SJSA1 (cell line): Measurements from ENCODE around the gene GBF1. TPM values are rescaled to one million over a fixed set of nuclear protein-coding genes. Genes with fewer than 3 reads are reported as not detected.

Experiments used
- DNase-seq, 2 experiments: peaks; one replicate each; pipeline ENCODE4 v3.0.0-alpha.2; 2015 to 2020; ENCODE audit warnings: low spot score in 2 of 2, low read depth in 1 of 2
- H3K27ac ChIP-seq: fragments of 250-450 bp; sonication (Bioruptor Pico); 2 replicates; pipeline ENCODE4 v1.5.1; 2020; ENCODE audit warnings: mild to moderate bottlenecking, moderate library complexity
- H3K27me3 ChIP-seq: fragments of 250-450 bp; sonication (Bioruptor Pico); replicated peaks from 2 replicates; pipeline ENCODE4 v1.5.1; 2020; ENCODE audit warnings: mild to moderate bottlenecking, moderate library complexity
- H3K36me3 ChIP-seq: fragments of 250-450 bp; sonication (Bioruptor Pico); 2 replicates; pipeline ENCODE4 v1.5.1; 2020; ENCODE audit warnings: mild to moderate bottlenecking
- H3K4me1 ChIP-seq: fragments of 250-450 bp; sonication (Bioruptor Pico); replicated peaks from 2 replicates; pipeline ENCODE4 v1.6.1; 2021; ENCODE audit warnings: mild to moderate bottlenecking
- H3K4me3 ChIP-seq: fragments of 250-450 bp; sonication (Bioruptor Pico); 2 replicates; pipeline ENCODE4 v1.5.1; 2020; ENCODE audit warnings: mild to moderate bottlenecking
- H3K9me3 ChIP-seq: fragments of 250-450 bp; sonication (Bioruptor Pico); replicated peaks from 2 replicates; pipeline ENCODE4 v1.5.1; 2020; ENCODE audit warnings: mild to moderate bottlenecking
- total RNA-seq: library from RNA; depleted of rRNA; stranded (reverse); fragments of >200 nt; shearing (Covaris generic); gene quantifications from 2 replicates; pipeline ENCODE4 v1.2.3, GENCODE V29; 2014

The GBF1 gene
- total RNA-seq, 1 experiment from 2014 or later: 36.3 TPM

DNA sequence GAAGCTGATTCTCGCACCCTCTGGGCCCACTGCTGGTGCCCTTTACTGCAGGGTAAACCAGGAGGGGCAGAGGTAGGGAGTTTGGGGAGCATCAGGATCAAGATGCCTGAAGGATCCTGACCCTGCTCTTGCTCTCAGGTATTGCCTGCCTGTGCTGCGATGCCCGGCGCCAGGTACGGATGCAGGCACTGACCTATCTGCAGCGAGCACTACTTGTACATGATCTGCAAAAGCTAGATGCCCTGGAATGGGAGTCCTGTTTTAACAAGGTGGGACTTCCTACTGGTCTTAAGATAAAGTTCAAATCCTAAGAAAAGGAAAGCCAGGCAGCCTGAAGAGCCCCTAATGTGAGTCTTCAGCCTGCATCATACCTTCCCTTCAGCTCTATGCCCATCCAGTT is 134.1 kb downstream of the GBF1 start:
- DNase-seq: no peak
- Histone ChIP-seq H3K9me3 (no peaks in the 10 kb centered on the region), H3K4me3 (no peak overlapping the region), H3K27me3 (no peaks in the 10 kb centered on the region), H3K36me3 (peaks cover 67% of the 10 kb centered on the region), H3K4me1 (no peaks in the 10 kb centered on the region), H3K27ac (no peak overlapping the region)

DNA sequence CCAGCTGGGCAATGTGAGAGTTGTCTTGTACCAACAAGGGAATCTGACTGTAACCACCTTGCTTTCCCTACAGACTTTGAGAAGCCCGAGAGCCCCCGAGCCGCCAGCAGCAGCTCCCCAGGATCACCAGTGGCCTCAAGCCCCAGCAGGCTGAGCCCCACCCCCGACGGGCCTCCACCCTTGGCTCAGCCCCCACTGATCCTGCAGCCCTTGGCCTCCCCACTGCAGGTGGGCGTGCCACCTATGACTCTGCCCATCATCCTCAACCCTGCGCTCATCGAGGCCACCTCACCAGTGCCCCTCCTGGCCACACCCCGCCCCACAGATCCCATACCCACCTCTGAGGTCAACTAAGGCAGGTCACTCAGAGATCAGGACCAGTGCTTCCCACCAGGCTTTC is 136.7 kb downstream of the GBF1 start:
- H3K27me3 ChIP-seq: no peaks in the 10 kb centered on the region
- H3K4me1 ChIP-seq: no peaks in the 10 kb centered on the region
- no peak for DNase-seq
- H3K9me3 ChIP-seq: no peaks in the 10 kb centered on the region
- H3K27ac ChIP-seq: no peak overlapping the region
- no peak overlapping the region for H3K4me3 ChIP-seq
- peaks cover 46% of the 10 kb centered on the region for H3K36me3 ChIP-seq

GRCh38 chr10:102382871-102383270 is 137.5 kb downstream of the GBF1 start:
- Histone ChIP-seq H3K36me3 (peaks cover 40% of the 10 kb centered on the region), H3K4me3 (no peak overlapping the region), H3K27me3 (no peaks in the 10 kb centered on the region), H3K27ac (no peak overlapping the region), H3K9me3 (no peaks in the 10 kb centered on the region), H3K4me1 (no peaks in the 10 kb centered on the region)
- no peak for DNase-seq

DNA sequence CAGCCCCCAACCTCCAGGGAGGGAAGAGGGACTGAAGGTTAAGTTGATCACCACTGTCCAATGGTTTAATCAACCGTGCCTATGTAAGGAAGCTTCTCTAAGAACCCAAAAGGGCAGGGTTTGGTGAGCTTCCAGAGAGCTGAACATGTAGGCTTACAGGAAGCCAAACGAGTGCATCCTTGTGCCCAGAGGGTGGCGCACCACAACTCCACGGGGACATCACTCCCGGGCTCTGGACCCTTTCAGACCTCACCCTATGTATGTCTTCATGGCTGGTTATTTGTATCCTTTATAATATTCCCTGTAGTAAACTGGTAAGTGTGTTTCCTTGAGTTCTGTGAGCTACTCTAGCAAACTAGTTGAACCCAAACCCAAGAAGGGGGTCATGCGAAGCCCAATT is 138.7 kb downstream of the GBF1 start:
- H3K36me3 ChIP-seq: peaks cover 30% of the 10 kb centered on the region
- no peak for DNase-seq

DNA sequence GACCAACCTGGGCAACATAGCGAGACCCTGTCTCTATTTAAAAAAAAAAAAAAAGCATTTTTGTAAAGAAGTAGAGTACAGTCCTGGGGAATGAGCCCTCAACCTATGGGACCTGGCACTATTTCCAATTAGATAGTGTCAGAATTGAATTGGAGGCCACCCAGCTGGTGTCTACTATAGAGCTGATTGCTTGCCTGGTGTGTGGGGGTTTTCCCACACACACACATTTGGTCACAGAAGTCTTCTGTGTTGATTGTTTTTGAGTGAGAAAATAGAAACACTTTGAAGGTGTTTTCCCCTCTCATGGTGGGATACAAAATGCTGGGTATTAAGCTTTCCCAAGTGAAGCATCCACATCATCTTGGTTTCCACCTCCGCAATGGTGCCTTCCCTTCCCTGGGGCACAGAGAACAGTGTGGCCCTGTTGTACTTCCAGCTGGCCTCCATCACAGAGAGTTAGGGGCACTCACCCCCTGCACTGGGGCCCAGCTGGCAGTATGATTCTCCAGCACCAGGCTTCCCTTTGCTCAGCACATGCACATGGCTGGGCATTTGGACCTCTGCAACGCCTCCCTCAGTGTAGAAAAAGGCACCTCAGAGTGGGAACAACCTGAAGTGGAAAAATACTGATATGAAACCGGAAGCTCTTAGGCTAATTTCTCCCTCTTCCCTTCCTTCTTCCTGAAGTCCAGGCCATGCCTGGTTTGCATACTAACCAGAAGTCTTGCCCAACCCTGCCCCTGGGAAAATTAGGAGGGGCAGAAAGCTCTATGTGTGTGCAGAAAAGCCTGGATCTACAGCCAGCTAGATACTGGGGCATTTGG is 139.5 kb downstream of the GBF1 start:
- no peak overlapping the region for H3K4me3 ChIP-seq
- H3K27ac ChIP-seq: no peak overlapping the region
- no peaks in the 10 kb centered on the region for H3K27me3 ChIP-seq
- H3K36me3 ChIP-seq: peaks cover 23% of the 10 kb centered on the region
- no peak for DNase-seq
- no peaks in the 10 kb centered on the region for H3K9me3 ChIP-seq
- H3K4me1 ChIP-seq: no peaks in the 10 kb centered on the region

More for the DNA sequence above, 138.7 kb downstream of the GBF1 start:
- H3K27me3 ChIP-seq: no peaks in the 10 kb centered on the region
- no peak overlapping the region for H3K4me3 ChIP-seq
- H3K27ac ChIP-seq: no peak overlapping the region
- no peaks in the 10 kb centered on the region for H3K4me1 ChIP-seq
- no peaks in the 10 kb centered on the region for H3K9me3 ChIP-seq

DNA sequence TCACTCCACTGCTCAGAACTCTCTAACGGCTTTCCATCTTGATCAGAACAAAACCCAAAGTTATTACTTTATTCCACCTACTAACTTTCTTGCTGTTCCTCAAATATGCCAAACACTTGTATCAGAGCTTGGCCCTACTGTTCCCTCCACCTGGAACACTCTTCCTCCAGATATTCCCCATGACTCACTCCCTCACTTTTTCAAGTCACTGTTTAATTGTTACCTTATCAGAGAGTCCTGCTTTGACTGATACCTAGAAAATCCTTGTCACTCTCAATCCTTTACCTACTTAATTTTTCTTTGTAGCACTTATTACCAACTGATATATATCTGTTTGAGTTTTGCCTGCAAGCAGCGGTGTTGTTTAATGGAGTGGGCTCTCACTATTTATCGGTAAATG is 144.6 kb downstream of the GBF1 start:
- no peak overlapping the region for H3K27ac ChIP-seq
- no peak for DNase-seq

GRCh38 chr10:102392306-102392705 is 147.0 kb downstream of the GBF1 start:
- peaks cover 8% of the 10 kb centered on the region for H3K36me3 ChIP-seq
- peaks cover 23% of the 10 kb centered on the region for H3K4me1 ChIP-seq
- H3K27ac ChIP-seq: no peak overlapping the region
- H3K4me3 ChIP-seq: no peak overlapping the region
- H3K9me3 ChIP-seq: no peaks in the 10 kb centered on the region
- DNase-seq: no peak
- H3K27me3 ChIP-seq: no peaks in the 10 kb centered on the region; the same call in 1 of the 2 replicates

More for the DNA sequence above, 144.6 kb downstream of the GBF1 start:
- Histone ChIP-seq H3K27me3 (no peaks in the 10 kb centered on the region), H3K4me1 (peaks cover 9% of the 10 kb centered on the region), H3K9me3 (no peaks in the 10 kb centered on the region), H3K4me3 (no peak overlapping the region), H3K36me3 (no peaks in the 10 kb centered on the region)

GRCh38 chr10:102393411-102394078 is 148.2 kb downstream of the GBF1 start:
- Histone ChIP-seq H3K4me1 (peaks cover 23% of the 10 kb centered on the region), H3K27me3 (no peaks in the 10 kb centered on the region; the same call in 1 of the 2 replicates), H3K9me3 (no peaks in the 10 kb centered on the region), H3K27ac (peak overlapping the region; percentile 96), H3K36me3 (peaks cover 20% of the 10 kb centered on the region), H3K4me3 (peak overlapping the region; percentile 62)
- DNase-seq: no peak

GRCh38 chr10:102394079-102394800 is 148.9 kb downstream of the GBF1 start:
- Histone ChIP-seq H3K4me3 (peak overlapping the region; percentile 62), H3K27me3 (no peaks in the 10 kb centered on the region; the same call in 1 of the 2 replicates), H3K27ac (peak overlapping the region; percentile 96), H3K9me3 (no peaks in the 10 kb centered on the region; the same call in 1 of the 2 replicates), H3K36me3 (peaks cover 26% of the 10 kb centered on the region), H3K4me1 (peaks cover 27% of the 10 kb centered on the region)
- peak; percentile 96 to 99 for DNase-seq

GRCh38 chr10:102394801-102395399 is 149.6 kb downstream of the GBF1 start:
- Histone ChIP-seq H3K36me3 (peaks cover 33% of the 10 kb centered on the region), H3K4me1 (peaks cover 34% of the 10 kb centered on the region), H3K9me3 (no peaks in the 10 kb centered on the region; the same call in 1 of the 2 replicates), H3K27me3 (no peaks in the 10 kb centered on the region; the same call in 1 of the 2 replicates), H3K27ac (peak overlapping the region; percentile 96), H3K4me3 (peak overlapping the region; percentile 62)
- DNase-seq: peak in 1 of 2 experiments; percentile 53

DNA sequence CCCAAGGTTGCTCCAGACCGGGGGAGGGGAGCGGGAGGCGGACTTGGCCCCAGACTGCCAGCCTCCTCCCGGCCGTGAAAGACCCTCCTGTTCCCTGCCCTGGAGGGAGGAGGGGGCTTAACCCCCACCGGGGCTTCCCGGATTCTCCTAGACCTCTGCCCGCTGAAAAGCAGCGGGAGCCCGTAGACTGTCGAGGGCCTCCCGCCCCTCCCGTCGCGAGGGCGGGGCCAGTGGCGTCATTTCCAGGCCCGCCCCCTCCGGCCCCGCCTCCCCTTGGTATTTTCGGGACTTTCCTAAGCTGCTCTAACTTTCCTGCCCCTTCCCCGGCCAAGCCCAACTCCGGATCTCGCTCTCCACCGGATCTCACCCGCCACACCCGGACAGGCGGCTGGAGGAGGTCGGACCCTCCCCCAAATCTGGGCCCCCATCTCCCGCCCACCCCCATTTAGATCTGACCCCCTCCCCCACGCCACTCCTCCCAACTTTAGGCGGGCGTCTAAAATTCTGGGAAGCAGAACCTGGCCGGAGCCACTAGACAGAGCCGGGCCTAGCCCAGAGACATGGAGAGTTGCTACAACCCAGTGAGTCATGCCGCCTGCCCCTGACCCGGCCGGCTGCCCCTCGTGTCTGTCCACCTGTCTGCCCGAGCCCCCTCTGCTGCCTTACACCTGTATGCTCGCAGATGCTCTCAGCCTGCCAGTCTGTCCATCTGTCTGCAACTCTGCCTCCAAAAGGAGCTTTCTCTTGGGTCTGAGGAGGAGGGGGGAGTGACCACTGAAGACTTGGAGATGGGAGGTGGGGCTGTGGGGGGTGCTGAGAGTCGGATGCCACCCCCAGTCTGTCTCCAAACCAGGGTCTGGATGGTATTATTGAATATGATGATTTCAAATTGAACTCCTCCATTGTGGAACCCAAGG is 150.3 kb downstream of the GBF1 start, which contains the start of gene NFKB2:
Gene NFKB2 (plus strand): TSS at position 306 of the 917 bp plus-strand sequence. CDS start 255 bp downstream, at position 561.
- Histone ChIP-seq H3K9me3 (no peaks in the 10 kb centered on the region; the same call in 1 of the 2 replicates), H3K4me3 (peak within 1 kb of the TSS; percentile 62), H3K27me3 (no peaks in the 10 kb centered on the region; the same call in 1 of the 2 replicates), H3K27ac (peak within 1 kb of the TSS; percentile 96), H3K36me3 (peaks cover 41% of the 10 kb centered on the region), H3K4me1 (peaks cover 36% of the 10 kb centered on the region)
- peak; percentile 88 to 91 for DNase-seq

DNA sequence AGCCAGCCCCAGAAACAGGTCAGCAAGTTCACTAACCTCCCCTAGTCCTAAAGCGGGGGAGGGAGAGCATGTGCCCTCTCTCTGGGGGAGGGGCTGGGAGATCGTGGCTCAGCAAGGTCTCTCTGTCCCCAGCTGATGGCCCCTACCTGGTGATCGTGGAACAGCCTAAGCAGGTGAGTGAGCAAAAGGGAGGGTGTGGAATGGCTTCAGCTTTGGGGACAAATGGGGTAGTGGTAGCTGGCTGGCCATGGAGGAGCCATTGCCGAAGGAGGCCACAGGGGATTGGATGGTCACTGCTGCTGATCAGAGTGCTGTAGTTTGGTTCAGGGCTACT is 151.0 kb downstream of the GBF1 start:
- peaks cover 36% of the 10 kb centered on the region for H3K4me1 ChIP-seq

More for the DNA sequence above, 151.0 kb downstream of the GBF1 start:
- Histone ChIP-seq H3K4me3 (peak overlapping the region; percentile 62), H3K36me3 (peaks cover 47% of the 10 kb centered on the region), H3K27ac (peak overlapping the region; percentile 60; the same call in 1 of the 2 replicates), H3K27me3 (no peaks in the 10 kb centered on the region; the same call in 1 of the 2 replicates), H3K9me3 (no peaks in the 10 kb centered on the region; the same call in 1 of the 2 replicates)
- DNase-seq: no peak
